H1 (cell line): ENCODE measurements around the gene CNOT6. TPM values are rescaled to one million over a fixed set of nuclear protein-coding genes. Genes with fewer than 3 reads are reported as not detected.

Experiments used
- polyA plus RNA-seq, 7 experiments: library from polyadenylated mRNA; depleted of rRNA in 3 of 7; stranded (reverse) in 5 of 7; unstranded in 2 of 7; fragments of >200 nt in 5 of 7; fragments of 200-250 nt in 2 of 7; gene quantifications; 1 replicate in 5 of 7; 2 replicates in 1 of 7; 4 replicates in 1 of 7; pipeline versions ENCODE4 v1.2.1 to v1.2.3, GENCODE V29; 2011 to 2013; ENCODE audit warnings: missing spikeins in 2 of 7, mixed read lengths in 2 of 7
- total RNA-seq: library from RNA; stranded (reverse); fragmentation: NEBNext Ultra II Directional; extraction: Animal tissue kit (Norgen Biotek cat#: 25700); gene quantifications from 2 replicates; pipeline ENCODE4 v1.2.1, GENCODE V29; 2021
- TF ChIP-seq, protein P1 (sequence below): fragments of 300-600 bp; sonication (generic); IDR thresholded peaks from 2 replicates; pipeline ENCODE4 v1.7.1; 2012; ENCODE audit warnings: low read length, moderate library complexity, mild to moderate bottlenecking, inconsistent platforms; ENCODE audit not compliant: insufficient replicate concordance

Gene CNOT6
- total and polyA plus RNA-seq, 2 of the 8 experiments (the other 6 are each of a cell fraction or from before 2014, with no cell fraction given), result 10.7 to 45.4 TPM

- TF ChIP-seq, protein P1, sequence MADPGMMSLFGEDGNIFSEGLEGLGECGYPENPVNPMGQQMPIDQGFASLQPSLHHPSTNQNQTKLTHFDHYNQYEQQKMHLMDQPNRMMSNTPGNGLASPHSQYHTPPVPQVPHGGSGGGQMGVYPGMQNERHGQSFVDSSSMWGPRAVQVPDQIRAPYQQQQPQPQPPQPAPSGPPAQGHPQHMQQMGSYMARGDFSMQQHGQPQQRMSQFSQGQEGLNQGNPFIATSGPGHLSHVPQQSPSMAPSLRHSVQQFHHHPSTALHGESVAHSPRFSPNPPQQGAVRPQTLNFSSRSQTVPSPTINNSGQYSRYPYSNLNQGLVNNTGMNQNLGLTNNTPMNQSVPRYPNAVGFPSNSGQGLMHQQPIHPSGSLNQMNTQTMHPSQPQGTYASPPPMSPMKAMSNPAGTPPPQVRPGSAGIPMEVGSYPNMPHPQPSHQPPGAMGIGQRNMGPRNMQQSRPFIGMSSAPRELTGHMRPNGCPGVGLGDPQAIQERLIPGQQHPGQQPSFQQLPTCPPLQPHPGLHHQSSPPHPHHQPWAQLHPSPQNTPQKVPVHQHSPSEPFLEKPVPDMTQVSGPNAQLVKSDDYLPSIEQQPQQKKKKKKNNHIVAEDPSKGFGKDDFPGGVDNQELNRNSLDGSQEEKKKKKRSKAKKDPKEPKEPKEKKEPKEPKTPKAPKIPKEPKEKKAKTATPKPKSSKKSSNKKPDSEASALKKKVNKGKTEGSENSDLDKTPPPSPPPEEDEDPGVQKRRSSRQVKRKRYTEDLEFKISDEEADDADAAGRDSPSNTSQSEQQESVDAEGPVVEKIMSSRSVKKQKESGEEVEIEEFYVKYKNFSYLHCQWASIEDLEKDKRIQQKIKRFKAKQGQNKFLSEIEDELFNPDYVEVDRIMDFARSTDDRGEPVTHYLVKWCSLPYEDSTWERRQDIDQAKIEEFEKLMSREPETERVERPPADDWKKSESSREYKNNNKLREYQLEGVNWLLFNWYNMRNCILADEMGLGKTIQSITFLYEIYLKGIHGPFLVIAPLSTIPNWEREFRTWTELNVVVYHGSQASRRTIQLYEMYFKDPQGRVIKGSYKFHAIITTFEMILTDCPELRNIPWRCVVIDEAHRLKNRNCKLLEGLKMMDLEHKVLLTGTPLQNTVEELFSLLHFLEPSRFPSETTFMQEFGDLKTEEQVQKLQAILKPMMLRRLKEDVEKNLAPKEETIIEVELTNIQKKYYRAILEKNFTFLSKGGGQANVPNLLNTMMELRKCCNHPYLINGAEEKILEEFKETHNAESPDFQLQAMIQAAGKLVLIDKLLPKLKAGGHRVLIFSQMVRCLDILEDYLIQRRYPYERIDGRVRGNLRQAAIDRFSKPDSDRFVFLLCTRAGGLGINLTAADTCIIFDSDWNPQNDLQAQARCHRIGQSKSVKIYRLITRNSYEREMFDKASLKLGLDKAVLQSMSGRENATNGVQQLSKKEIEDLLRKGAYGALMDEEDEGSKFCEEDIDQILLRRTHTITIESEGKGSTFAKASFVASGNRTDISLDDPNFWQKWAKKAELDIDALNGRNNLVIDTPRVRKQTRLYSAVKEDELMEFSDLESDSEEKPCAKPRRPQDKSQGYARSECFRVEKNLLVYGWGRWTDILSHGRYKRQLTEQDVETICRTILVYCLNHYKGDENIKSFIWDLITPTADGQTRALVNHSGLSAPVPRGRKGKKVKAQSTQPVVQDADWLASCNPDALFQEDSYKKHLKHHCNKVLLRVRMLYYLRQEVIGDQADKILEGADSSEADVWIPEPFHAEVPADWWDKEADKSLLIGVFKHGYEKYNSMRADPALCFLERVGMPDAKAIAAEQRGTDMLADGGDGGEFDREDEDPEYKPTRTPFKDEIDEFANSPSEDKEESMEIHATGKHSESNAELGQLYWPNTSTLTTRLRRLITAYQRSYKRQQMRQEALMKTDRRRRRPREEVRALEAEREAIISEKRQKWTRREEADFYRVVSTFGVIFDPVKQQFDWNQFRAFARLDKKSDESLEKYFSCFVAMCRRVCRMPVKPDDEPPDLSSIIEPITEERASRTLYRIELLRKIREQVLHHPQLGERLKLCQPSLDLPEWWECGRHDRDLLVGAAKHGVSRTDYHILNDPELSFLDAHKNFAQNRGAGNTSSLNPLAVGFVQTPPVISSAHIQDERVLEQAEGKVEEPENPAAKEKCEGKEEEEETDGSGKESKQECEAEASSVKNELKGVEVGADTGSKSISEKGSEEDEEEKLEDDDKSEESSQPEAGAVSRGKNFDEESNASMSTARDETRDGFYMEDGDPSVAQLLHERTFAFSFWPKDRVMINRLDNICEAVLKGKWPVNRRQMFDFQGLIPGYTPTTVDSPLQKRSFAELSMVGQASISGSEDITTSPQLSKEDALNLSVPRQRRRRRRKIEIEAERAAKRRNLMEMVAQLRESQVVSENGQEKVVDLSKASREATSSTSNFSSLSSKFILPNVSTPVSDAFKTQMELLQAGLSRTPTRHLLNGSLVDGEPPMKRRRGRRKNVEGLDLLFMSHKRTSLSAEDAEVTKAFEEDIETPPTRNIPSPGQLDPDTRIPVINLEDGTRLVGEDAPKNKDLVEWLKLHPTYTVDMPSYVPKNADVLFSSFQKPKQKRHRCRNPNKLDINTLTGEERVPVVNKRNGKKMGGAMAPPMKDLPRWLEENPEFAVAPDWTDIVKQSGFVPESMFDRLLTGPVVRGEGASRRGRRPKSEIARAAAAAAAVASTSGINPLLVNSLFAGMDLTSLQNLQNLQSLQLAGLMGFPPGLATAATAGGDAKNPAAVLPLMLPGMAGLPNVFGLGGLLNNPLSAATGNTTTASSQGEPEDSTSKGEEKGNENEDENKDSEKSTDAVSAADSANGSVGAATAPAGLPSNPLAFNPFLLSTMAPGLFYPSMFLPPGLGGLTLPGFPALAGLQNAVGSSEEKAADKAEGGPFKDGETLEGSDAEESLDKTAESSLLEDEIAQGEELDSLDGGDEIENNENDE, result no peak
Observed at GRCh38 chr5:180533845-180534244, 39.7 kb downstream of the CNOT6 start (continued).
